EH (cell line): ENCODE results near the gene PRDM16.

Experiments
- DNase-seq: peaks from one replicate; pipeline ENCODE4 v3.0.0-alpha.2; 2015; ENCODE audit warnings: low read depth

The PRDM16 gene

GRCh38 chr1:3475839-3476573 is 407.0 kb downstream of the PRDM16 start:
- DNase-seq, result no peak

DNA sequence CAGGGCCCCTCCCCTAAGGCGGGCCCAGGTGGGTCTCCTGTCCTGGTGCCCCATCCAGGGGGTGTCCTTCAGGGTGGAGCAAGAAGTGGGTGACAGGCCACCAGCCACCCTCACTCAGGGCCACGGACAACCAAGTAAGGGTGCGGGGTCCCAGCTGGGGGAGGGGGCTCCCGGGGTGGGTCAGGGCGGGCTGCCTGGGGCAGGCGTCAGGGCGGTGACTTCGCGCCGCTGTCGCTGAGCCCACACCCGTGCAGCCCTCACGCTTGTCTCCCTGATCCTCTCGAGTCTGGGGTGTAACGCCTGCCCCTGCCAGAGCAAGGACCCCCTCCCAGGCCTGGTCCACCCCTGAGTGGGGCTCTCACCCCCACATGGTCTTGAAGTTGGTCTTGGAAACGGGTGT is 407.7 kb downstream of the PRDM16 start:
- no peak for DNase-seq

DNA sequence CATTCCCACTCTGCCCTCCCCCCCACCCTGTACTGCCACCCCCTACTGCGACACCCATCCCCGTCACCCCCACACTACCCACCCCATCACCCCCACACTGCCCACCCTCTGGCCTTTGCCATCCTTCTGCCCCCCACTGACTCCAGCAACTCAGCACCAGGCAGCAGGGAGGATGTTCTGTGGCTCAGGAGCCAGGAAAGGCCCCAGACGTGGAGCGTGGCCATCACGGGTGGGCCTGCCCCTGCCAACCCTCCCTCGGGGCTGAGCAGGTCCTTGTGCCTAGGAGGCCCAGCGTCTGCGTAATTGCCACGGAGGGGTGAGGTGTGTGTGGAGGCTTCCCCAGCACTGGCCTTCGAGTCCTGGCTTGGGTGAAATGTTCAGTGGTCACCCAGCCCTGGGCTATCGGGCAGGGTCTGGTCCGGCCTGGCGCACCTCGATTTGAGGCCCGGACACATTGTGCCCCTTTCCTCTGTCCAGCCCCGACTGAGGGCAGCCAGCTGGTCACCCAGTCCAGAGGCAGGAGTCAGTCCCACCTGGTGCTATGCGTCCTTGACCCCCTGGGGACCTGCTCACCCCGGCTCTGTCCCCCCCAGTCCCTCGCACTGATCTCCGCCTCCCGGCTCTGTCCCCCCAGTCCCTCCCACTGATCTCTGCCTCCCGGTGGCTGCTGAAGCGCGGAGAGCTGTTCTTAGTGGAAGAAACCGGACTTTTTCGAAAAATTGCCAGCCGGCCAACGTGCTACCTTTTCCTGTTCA is 408.4 kb downstream of the PRDM16 start:
- DNase-seq, result peak; percentile 40

DNA sequence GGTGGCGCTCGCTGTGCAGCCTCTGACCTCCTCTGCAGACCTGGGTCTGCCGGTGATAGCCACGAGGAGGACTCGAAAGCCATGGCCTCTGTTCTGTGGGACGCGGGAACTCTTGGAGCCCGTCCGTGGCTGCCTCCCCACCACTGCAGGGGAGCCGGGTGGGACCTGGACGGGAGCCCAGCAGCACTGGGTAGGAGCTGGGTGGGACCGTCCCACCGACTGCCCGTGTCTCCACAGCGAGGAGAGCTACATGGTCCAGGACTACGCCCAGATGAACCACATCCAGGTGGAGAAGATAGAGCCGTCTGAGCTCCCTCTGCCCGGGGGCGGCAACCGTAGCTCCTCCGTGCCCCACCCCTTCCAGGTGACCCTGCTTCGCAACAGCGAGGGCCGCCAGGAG is 409.2 kb downstream of the PRDM16 start:
- peak; percentile 12 for DNase-seq

- DNase-seq, result no peak
Measured at GRCh38 chr1:3479511-3480368, 410.7 kb downstream of the PRDM16 start.

DNA sequence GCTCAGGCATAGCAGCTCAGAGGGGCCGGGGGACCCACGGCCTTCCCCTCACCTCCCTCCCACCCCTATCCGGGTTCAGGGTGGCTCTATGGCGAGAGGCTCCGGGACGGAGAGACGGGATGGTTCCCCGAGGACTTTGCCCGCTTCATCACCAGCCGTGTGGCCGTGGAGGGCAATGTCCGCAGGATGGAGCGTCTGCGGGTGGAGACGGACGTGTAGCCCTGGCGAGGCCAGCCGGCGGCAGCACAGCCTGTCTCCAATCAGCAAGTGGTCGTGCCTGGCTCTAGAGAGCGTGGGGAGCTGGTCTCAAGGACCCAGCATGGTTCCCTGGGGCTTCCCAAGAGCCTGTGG is 411.3 kb downstream of the PRDM16 start:
- DNase-seq, result no peak

GRCh38 chr1:3481046-3481445 is 412.0 kb downstream of the PRDM16 start:
- DNase-seq, result no peak

DNA sequence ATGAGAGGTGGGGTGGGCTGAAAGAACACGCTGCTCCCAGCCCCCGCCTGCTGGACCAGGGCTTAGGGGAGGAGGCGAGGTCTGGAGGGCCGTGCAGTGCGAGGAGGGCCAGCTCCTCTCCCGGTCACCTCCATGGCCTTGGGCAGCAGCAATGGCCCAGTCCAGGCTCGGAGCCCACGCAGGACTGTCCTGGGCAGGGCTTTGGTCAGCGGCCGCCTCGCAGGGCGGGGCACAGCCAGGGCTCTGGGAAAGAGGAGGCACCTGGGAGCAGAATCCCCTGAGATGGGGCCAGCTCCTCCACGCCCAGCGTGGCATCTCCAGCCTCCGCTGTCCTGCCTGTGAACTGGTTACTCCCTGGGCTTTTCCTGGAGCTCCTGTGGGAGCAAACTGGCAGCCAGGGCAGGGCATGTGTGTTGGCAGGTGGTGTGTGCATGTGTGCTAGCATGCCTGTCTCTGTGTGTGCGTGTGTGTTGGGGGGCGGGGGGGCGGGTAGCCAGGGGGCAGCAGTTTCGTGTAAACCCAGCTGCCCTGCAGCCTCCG is 412.9 kb downstream of the PRDM16 start:
- DNase-seq, result no peak

DNA sequence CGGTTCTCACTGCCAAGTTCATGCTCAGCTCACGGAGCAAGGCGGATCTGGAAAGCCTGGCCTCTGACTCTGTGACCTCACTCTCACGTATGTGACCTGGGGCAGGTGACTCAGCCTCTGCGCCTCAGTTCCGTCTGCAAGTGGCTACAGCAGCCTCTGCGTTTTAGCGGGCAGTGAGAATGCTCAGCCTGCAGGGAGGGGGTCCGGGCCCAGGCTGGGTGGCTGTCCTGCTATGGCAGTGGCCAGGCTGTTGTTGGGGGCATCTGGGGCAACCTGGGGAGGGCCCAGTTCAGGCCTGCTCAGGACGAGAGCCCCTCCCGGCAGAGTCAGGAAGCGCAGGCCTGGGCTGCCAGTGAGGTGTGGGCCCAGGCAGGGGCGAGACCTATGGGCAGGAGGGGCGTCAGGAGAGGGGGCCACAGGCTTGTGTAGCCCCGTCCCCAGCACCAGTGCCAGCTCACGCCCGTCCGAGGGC is 413.4 kb downstream of the PRDM16 start:
- peak; percentile 48 for DNase-seq

DNA sequence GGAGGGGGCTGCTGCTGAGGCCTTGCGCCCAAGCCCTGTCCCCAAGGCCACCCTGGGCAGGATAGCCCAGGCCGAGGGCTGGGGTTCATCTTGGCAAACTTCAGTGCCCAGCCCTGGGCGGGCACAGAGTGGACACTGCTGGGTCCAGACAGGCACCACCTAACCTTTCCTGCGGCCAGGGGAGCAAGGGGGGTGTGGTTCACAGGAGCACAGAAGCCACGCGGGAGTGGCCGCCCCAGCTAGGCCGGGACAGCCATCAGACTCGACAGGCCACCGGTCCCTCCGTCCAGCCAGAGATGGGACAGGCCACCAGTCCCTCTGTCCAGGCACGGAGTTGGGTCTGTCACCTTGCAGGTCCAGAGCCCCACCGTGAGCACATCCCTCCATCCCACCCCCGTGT is 414.4 kb downstream of the PRDM16 start:
- DNase-seq, result no peak

DNA sequence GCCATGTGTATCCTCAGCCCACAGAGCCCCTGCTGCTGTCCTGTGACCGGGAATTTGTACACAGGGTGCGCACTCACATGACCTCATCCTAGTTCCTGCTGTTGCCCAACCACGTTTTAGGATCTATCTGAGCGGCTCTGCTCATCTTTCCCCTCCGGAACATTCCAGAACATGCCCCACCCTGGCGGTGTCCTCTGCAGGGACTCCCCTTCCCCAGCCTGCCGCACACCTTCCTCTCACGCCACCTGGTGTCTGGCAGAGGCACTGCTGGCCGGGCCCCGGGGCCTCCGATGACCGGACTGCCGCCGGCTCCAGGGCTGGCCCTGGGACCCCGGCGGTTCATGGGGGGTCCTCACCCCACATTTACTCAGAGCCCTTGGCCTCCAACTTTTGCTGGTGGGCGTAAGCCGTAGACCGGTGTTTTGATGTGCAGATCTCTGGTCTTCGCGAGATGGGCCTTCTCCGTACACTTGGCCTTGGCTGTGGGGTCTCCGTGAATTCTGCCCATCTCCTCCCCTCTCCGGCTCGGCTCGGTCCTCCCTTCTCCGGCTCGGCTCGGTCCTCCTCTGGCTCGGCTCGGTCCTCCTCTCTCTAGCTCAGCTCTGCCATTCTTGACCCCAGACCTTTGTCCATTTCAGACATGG is 414.9 kb downstream of the PRDM16 start:
- DNase-seq, result peak; percentile 49

DNA sequence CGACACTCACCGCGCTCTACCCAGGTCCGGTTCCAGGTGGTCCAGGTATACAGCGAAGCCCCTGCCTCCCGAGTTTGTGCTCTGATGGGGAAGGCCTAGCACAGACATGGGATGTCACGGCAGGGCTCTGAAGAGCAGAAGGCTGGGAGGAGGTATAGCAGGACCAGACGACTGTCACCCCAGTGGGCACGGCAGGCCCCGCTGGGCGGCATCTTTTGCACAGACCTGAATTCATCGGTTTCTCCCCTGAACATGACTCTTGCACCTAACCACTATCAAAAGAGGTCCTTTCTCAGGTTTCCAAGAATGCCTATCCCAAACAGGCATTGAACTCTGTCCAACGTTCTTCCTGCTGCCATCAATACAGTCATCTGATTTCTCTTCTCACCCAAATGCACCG is 416.0 kb downstream of the PRDM16 start:
- DNase-seq, result no peak
